Mesenchymal stem cell (in vitro differentiated cells and primary cell): Measurements from ENCODE around the gene SRGAP2C.
"Not testable (repeated sequence)": the region's sequence is repeated elsewhere in the genome, so short reads cannot be mapped to it uniquely, and the experiment has no call there.

Source experiments
- DNase-seq: peaks from one replicate; pipeline ENCODE4 v3.0.0-alpha.2; 2013
- H2AFZ ChIP-seq: one replicate; pipeline ENCODE4 v1.6.1; 2013; ENCODE audit warnings: low read depth, mild to moderate bottlenecking, control low read depth, inconsistent platforms, low read length, moderate library complexity
- H2AK5ac ChIP-seq: 2 replicates; pipeline ENCODE4 v1.6.1; 2013; ENCODE audit warnings: low read length, moderate library complexity, mild to moderate bottlenecking, inconsistent platforms; ENCODE audit not compliant: severe bottlenecking
- H2BK120ac ChIP-seq: one replicate; pipeline ENCODE4 v1.6.1; 2013; ENCODE audit warnings: low read depth, mild to moderate bottlenecking, inconsistent platforms, low read length, moderate library complexity
- H2BK12ac ChIP-seq, 2 experiments: one replicate each; pipeline ENCODE4 v1.6.1; 2013; ENCODE audit warnings: inconsistent platforms in 2 of 2, low read length in 2 of 2, mild to moderate bottlenecking in 2 of 2, moderate library complexity in 2 of 2, control low read depth in 1 of 2
- H2BK15ac ChIP-seq: one replicate; pipeline ENCODE4 v1.6.1; 2013; ENCODE audit warnings: mild to moderate bottlenecking, low read depth, inconsistent platforms; ENCODE audit not compliant: poor library complexity, severe bottlenecking
- H2BK5ac ChIP-seq: 2 replicates; pipeline ENCODE4 v1.6.1; 2013; ENCODE audit warnings: low read depth, mild to moderate bottlenecking, low read length, control low read depth, inconsistent platforms; ENCODE audit not compliant: poor library complexity, severe bottlenecking
- H3K14ac ChIP-seq, 2 experiments: one replicate each; pipeline ENCODE4 v1.6.1; 2013; ENCODE audit warnings: inconsistent platforms in 2 of 2, low read length in 2 of 2, control low read depth in 1 of 2, mild to moderate bottlenecking in 1 of 2, moderate library complexity in 1 of 2
- H3K18ac ChIP-seq, 2 experiments: one replicate each; pipeline ENCODE4 v1.6.1; 2013; ENCODE audit warnings: inconsistent platforms in 2 of 2, low read length in 2 of 2, control low read depth in 1 of 2, low read depth in 1 of 2, mild to moderate bottlenecking in 1 of 2
- H3K23ac ChIP-seq, 2 experiments: one replicate each; pipeline ENCODE4 v1.6.1; 2013; ENCODE audit warnings: inconsistent platforms in 2 of 2, low read length in 2 of 2, mild to moderate bottlenecking in 2 of 2, moderate library complexity in 2 of 2, control low read depth in 1 of 2
- H3K27ac ChIP-seq: 2 replicates; pipeline ENCODE4 v1.5.1; 2013; ENCODE audit warnings: mild to moderate bottlenecking, moderate library complexity, low read length, control low read depth, inconsistent platforms; ENCODE audit not compliant: poor library complexity, severe bottlenecking
- H3K27me3 ChIP-seq, 2 experiments: 2 replicates each; pipeline versions ENCODE4 v1.6.1 to v1.7.0; 2013; ENCODE audit warnings: low read length in 2 of 2, mild to moderate bottlenecking in 2 of 2, moderate library complexity in 2 of 2, control low read depth in 1 of 2, inconsistent platforms in 1 of 2; ENCODE audit not compliant: control insufficient read depth in 1 of 2, insufficient read depth in 1 of 2
- H3K36me3 ChIP-seq, 2 experiments: 2 replicates each; pipeline versions ENCODE4 v1.6.1 to v1.7.0; 2013; ENCODE audit warnings: low read length in 2 of 2, control low read depth in 1 of 2, inconsistent platforms in 1 of 2, low read depth in 1 of 2, mild to moderate bottlenecking in 1 of 2; ENCODE audit not compliant: insufficient read depth in 2 of 2, control insufficient read depth in 1 of 2
- H3K4ac ChIP-seq, 2 experiments: one replicate each; pipeline ENCODE4 v1.6.1; 2013; ENCODE audit warnings: inconsistent platforms in 2 of 2, low read length in 2 of 2, mild to moderate bottlenecking in 2 of 2, moderate library complexity in 2 of 2, control low read depth in 1 of 2, low read depth in 1 of 2
- H3K4me1 ChIP-seq: 2 replicates; pipeline ENCODE4 v1.6.1; 2013; ENCODE audit warnings: low read depth, low read length, control low read depth; ENCODE audit not compliant: control insufficient read depth, insufficient read depth
- H3K4me2 ChIP-seq: 2 replicates; pipeline ENCODE4 v1.6.1; 2013; ENCODE audit warnings: low read length, mild to moderate bottlenecking, inconsistent platforms; ENCODE audit not compliant: poor library complexity, severe bottlenecking
- H3K4me3 ChIP-seq, 2 experiments: 2 replicates each; pipeline versions ENCODE4 v1.5.1 to v1.7.0; 2013; ENCODE audit warnings: low read length in 2 of 2, mild to moderate bottlenecking in 2 of 2, control low read depth in 1 of 2, low read depth in 1 of 2; ENCODE audit not compliant: insufficient read depth in 1 of 2
- H3K79me1 ChIP-seq: replicated peaks from 2 replicates; pipeline ENCODE4 v1.6.1; 2013; ENCODE audit warnings: mild to moderate bottlenecking, control low read depth, low read length, inconsistent platforms; ENCODE audit not compliant: poor library complexity, severe bottlenecking
- H3K9ac ChIP-seq: 2 replicates; pipeline ENCODE4 v1.7.0; 2013; ENCODE audit warnings: mild to moderate bottlenecking, low read length, moderate library complexity
- H3K9me3 ChIP-seq: 2 replicates; pipeline ENCODE4 v1.7.0; 2013; ENCODE audit warnings: mild to moderate bottlenecking, low read length; ENCODE audit not compliant: control insufficient read depth
- H4K8ac ChIP-seq: one replicate; pipeline ENCODE4 v1.6.1; 2013; ENCODE audit warnings: inconsistent platforms, mild to moderate bottlenecking, low read length, moderate library complexity
- H4K91ac ChIP-seq: one replicate; pipeline ENCODE4 v1.6.1; 2013; ENCODE audit warnings: mild to moderate bottlenecking, low read length, inconsistent platforms
- WGBS: methylation state at CpG from one replicate; pipeline ENCODE4 v1.1.7; 2013; ENCODE audit warnings: mixed read lengths; 5-methylcytosine and 5-hydroxymethylcytosine counted together

The SRGAP2C gene

DNA sequence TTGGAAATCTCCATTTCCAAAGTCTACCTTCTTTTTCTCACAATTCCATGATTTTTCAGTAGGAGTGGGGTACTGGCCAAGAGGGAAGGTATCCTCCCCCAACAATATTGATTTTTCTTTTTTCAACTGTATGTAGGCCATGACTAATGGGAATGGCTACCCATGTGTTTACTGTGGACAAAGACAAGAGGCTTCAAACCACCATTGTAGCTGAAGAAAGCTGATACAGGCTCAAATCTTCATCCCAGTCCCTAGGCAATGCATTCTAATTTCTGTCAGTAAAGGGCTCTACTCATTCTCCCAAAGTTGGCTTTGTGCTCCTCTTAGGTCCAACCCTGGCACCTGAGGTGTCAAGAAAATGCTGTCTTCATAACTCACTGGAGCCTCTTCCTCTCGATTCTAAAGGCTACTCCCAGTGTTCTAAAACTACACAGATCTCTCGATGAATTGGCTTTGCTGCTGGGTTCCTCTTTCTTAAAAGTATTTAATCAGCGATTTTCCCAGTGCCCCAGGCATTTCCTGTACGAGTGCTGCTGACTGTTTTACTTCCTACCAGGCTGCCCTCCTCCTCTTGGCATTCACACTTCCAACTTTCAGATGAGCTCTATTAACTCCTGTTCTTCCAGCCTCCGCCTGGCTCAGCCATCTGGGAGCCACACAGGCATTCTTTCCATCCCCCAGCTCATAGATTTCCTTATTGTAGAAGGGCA is 171.1 kb downstream of the SRGAP2C start:
- not testable (repeated sequence) for H3K79me1 ChIP-seq, H3K9me3 ChIP-seq, H2AFZ ChIP-seq, H2BK120ac ChIP-seq, H2BK15ac ChIP-seq, H4K8ac ChIP-seq, H3K14ac ChIP-seq, H3K23ac ChIP-seq, H3K36me3 ChIP-seq, H2BK5ac ChIP-seq, H3K4me2 ChIP-seq, H3K4me3 ChIP-seq, H3K18ac ChIP-seq, H3K4me1 ChIP-seq, H3K4ac ChIP-seq, H2BK12ac ChIP-seq, H3K27me3 ChIP-seq, H3K9ac ChIP-seq, H3K27ac ChIP-seq, H4K91ac ChIP-seq, DNase-seq, H2AK5ac ChIP-seq
- no CpG with 5 or more reads among the region's 5 CpGs for WGBS

DNA sequence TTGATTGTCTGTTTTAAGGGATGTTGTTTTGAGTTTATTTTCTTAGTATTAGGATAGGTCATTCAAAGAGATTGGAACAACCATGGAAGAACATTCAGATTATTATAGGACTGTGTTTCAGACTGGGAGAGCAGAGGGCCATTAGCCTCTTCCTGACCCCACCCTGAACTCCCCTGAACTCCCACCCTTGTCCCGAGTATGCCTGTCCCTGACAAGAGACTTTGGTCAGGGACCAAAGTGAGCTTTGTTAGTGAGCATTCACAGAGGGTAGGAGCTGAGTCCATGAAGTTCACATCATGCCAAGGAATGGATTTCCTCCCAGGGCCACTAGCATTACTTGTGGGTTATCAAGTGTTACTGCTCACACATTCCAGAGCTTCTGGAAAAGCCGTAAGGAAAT is 172.0 kb downstream of the SRGAP2C start:
- H4K91ac ChIP-seq, H3K4me2 ChIP-seq, H2AK5ac ChIP-seq, H3K27ac ChIP-seq, H3K4me1 ChIP-seq, H3K23ac ChIP-seq, H2BK120ac ChIP-seq, H4K8ac ChIP-seq, H2BK15ac ChIP-seq, H3K4ac ChIP-seq, H3K36me3 ChIP-seq, H3K4me3 ChIP-seq, H3K18ac ChIP-seq, H3K14ac ChIP-seq, DNase-seq, H2AFZ ChIP-seq, H3K9me3 ChIP-seq, H3K79me1 ChIP-seq, H3K27me3 ChIP-seq, H3K9ac ChIP-seq, H2BK5ac ChIP-seq, H2BK12ac ChIP-seq: not testable (repeated sequence)
- WGBS, result no CpG with 5 or more reads among the region's 2 CpGs

DNA sequence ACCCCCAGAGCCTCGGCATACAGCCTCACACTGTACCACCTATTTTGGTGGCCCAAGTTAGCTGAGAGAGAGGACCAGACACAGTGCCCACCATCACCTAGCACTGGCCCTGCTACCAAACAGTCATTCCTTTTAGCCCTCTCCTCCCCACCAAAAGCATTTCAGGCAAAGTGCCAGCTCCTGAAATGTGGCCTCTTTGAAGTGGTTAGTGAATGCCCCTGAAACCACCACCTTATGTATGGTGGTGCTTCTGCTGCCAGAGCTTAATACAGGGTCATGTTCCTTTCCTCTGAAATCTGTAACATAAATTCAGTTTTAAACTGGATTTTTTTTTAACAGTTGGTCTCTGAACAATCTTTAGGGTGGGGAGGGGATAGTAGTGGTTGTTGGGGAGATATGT is 175.8 kb downstream of the SRGAP2C start:
- not testable (repeated sequence) for H3K4me1 ChIP-seq, H3K14ac ChIP-seq, H2AK5ac ChIP-seq, H3K4me3 ChIP-seq, H3K4ac ChIP-seq, H4K91ac ChIP-seq, H2BK5ac ChIP-seq, H3K36me3 ChIP-seq, H3K23ac ChIP-seq, H2BK12ac ChIP-seq, H3K9me3 ChIP-seq, H3K18ac ChIP-seq, H2BK15ac ChIP-seq, H4K8ac ChIP-seq, DNase-seq, H2AFZ ChIP-seq, H3K27me3 ChIP-seq, H2BK120ac ChIP-seq, H3K79me1 ChIP-seq, H3K4me2 ChIP-seq, H3K27ac ChIP-seq, H3K9ac ChIP-seq
- WGBS, result no CpG with 5 or more reads among the region's 1 CpG

DNA sequence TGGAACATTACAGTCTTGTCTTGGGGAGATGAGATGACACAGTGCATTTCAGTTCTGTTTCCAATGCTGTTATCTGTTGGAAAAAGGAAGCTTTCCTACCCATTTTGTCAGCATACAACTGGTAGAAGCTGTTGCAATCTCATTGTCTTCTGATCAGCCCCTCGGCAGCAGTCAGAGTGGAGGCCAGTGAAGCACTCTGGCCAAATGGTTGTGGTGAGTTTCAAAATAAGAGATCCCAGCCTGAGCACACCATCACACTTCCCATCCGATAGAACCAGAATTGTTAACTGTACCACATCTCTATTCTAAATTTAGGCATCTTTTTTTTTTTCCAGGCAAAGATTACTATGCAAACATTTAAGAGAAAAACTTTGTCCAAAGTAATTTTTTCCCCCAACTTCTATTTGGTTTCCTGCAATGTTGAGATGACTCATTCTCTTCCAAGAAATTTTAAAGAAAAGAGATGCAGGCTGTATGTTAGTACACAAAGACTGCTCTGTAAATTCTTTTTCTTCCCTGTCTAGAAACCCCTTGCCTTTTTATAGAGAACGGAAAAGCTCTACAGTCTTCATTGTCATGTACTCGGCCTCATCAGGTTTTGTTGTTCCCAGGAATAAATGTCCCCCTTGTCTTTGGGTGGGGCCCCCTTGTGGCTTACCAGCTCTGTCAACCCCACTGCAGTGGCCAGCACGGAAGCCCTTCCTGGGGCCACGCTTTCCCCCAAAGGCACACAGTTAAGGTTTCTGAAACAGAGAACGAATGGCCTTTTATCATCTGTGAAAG is 176.9 kb downstream of the SRGAP2C start:
- H3K23ac ChIP-seq, result not testable (repeated sequence)

More for the DNA sequence above, 176.9 kb downstream of the SRGAP2C start:
- H3K4ac ChIP-seq, H4K91ac ChIP-seq, H2AK5ac ChIP-seq, H2AFZ ChIP-seq, H3K18ac ChIP-seq, H3K79me1 ChIP-seq, H2BK12ac ChIP-seq, H2BK5ac ChIP-seq, H3K14ac ChIP-seq, DNase-seq, H3K9ac ChIP-seq, H2BK120ac ChIP-seq, H3K4me3 ChIP-seq, H3K9me3 ChIP-seq, H3K36me3 ChIP-seq, H3K4me1 ChIP-seq, H3K27ac ChIP-seq, H3K27me3 ChIP-seq, H4K8ac ChIP-seq, H2BK15ac ChIP-seq, H3K4me2 ChIP-seq: not testable (repeated sequence)
- WGBS, result no CpG with 5 or more reads among the region's 7 CpGs
